GM18951 (cell line): ENCODE results near the gene HCN4.

Experiments
- POLR2A ChIP-seq: IDR thresholded peaks from 4 replicates; pipeline ENCODE4 v1.6.1; 2011; ENCODE audit warnings: mild to moderate bottlenecking; ENCODE audit not compliant: insufficient read length, insufficient read depth; ENCODE audit errors: extremely low read depth
- in situ Hi-C: fragments of 300-500 bp; cut with MboI; formaldehyde crosslinking; loops from one replicate; pipeline ENCODE4 v1.12.0; 2022; ENCODE audit warnings: low sequenced_read_pairs, mixed read lengths, inconsistent platforms; ENCODE audit not compliant: unreplicated experiment

Gene HCN4

GRCh38 chr15:73371812-73372211 lies 3.1 kb upstream of the HCN4 start:
- no peak for TF ChIP-seq POLR2A
- in situ Hi-C loops: no loop called here

DNA sequence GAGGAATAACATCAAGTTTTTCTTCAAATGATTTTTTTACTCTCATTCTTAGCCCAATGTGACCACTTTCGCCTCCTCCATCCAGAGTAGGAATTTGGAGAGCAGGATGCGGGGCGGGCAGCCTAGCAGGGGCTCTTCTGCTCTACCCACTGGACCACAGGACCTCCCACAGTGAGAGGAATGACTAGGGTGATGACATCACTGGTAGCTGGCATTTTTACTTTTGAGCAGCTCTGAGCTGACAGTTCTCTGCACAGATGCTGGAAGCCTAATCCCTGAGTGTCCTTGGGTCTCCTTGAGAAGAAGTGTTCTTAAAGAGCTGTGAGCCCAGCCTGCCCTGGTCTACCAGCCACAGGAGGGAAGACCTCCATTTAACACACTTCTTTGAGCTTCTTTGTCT lies 1.4 kb upstream of the HCN4 start:
- in situ Hi-C loops: no loop called here
- no peak for TF ChIP-seq POLR2A

- in situ Hi-C loops: no loop called here
- no peak for TF ChIP-seq POLR2A
Measured at GRCh38 chr15:73369154-73369694, 466 bp upstream of the HCN4 start.

DNA sequence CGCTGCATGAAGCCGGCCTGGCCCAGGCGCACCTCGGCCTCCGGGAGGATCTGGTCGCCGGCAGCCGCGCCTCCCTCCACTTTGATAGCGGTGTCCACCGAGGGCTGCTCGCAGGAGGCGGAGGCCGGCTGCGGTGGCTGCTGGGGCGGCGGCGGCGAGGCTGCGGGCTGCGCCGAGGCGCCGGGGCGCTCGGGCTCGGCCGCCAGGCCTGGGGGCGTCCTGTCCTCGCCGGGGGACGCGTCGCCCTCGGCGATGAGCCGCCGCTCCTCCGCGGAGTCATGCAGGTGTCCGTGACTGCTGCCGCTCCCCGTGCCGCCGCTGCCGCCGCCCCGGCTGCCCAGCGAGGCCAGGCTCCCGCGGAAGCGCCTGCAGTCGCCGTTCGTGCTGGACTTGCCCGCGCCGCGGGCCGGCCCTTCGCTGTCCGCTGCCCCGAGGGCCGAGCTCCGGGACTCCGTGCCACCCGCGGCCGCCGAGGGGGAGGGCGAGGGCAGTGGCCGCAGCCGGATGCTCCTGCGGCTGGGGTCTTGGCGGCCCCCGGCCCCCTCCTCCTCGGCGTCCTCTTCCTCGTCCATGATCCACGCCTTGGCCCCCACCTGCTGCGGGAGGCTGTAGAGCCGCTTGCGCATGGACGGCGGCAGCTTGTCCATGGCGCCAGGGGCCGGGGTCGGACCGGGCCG lies 996 bp downstream of the HCN4 start:
- no peak for TF ChIP-seq POLR2A
- in situ Hi-C loops: no loop called here

- in situ Hi-C loops: no loop called here
- TF ChIP-seq POLR2A: no peak
Measured at GRCh38 chr15:73366766-73367623, 1.8 kb downstream of the HCN4 start.

DNA sequence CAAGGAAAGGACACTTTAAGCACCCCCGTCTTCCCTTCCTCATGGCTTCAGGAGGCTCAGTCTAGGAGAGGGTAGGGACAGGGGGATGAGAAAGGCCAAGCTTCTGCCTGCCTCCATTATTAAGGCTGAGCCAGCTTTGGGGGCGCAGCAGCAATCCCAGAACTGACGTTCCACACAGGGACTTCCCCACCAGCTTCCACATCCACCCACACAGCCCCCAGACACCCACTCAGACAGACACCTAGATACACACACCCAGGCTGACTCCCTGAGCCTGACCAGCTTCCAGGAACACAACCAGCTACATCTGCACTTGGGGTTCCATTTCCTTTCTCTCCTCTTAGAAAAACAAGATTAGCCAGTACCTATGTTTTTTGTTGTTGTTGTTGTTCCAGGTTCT lies 4.7 kb downstream of the HCN4 start:
- TF ChIP-seq POLR2A: no peak
- in situ Hi-C loops: no loop called here

DNA sequence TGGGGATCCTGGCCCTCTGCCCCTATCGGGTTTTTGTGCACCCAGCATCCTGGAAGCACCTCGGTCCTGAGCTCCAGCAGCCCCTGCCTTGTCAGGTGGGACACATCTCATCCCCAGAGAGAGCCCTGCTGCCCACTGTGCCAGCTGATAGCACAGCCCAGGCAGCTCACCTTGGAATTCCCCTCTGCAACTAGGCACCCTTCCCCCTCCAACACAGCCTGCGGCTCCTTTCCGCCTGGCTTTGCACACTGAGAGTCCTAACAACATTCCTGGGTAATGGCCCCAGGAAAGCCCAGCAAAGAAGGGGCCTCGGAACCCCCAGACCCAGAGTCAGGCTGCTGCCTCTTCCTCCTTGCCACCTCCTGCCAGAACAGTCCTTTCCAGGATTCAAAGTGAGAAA lies 5.9 kb downstream of the HCN4 start:
- no peak for TF ChIP-seq POLR2A
- in situ Hi-C loops: no loop called here

- in situ Hi-C loops: no loop called here
Measured at GRCh38 chr15:73361337-73361736, 7.4 kb downstream of the HCN4 start.

GRCh38 chr15:73359651-73360050 lies 9.1 kb downstream of the HCN4 start:
- no peak for TF ChIP-seq POLR2A

More at GRCh38 chr15:73361337-73361736, 7.4 kb downstream of the HCN4 start:
- TF ChIP-seq POLR2A: no peak

GRCh38 chr15:73357999-73358665 lies 10.6 kb downstream of the HCN4 start:
- TF ChIP-seq POLR2A: no peak
- in situ Hi-C loops: no loop called here

More at GRCh38 chr15:73359651-73360050, 9.1 kb downstream of the HCN4 start:
- in situ Hi-C loops: no loop called here

DNA sequence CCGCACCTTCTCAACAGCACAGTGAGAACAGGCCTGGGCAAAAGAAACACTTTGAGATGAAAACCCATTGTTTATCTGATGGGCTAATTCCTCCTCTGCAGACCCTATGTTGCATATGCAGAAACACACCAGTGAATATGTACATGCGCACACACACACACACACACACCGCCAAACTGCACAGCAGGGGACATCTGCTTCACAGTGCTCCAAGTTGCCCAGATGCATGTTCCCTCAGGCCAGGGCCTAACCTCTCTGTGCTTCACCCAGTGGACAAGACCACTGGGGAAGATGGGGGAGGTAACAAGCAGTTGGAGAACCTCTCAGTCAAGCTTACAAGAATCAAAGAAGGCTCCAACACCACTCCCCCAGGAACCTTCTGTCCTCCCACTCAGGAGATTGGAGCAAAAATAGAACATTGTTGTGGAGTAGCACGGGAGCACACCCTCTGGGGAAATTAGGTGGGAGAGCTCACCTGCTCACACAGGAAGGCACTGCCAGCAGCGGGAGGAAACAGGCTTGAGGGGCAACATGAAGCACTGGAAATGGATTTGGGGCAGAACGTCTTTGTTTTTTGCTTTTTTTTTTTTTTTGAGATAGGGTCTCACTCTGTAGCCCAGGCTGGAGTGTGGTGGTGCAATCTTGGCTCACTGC lies 13.0 kb downstream of the HCN4 start:
- no peak for TF ChIP-seq POLR2A
- in situ Hi-C loops: no loop called here

GRCh38 chr15:73354241-73354640 lies 14.5 kb downstream of the HCN4 start:
- in situ Hi-C loops: no loop called here
- no peak for TF ChIP-seq POLR2A

- in situ Hi-C loops: no loop called here
- no peak for TF ChIP-seq POLR2A
Measured at GRCh38 chr15:73353734-73354133, 15.0 kb downstream of the HCN4 start.
